Hepatocyte (in vitro differentiated cells): ENCODE results near the gene PRSS50. TPM values are rescaled to one million over a fixed set of nuclear protein-coding genes. Genes with fewer than 3 reads are reported as not detected.
"Not testable (repeated sequence)": the region's sequence is repeated elsewhere in the genome, so short reads cannot be mapped to it uniquely, and the experiment has no call there.

Experiments
- DNase-seq: peaks from one replicate; pipeline ENCODE4 v3.0.0-alpha.2; 2016; ENCODE audit warnings: low spot score
- H2AFZ ChIP-seq: fragments of 200-600 bp; sonication (generic); 2 replicates; pipeline ENCODE4 v1.6.0; 2016; ENCODE audit warnings: antibody characterized with exemption, mild to moderate bottlenecking
- H3K27ac ChIP-seq: fragments of 200-600 bp; sonication (generic); 2 replicates; pipeline ENCODE4 v1.5.1; 2016; ENCODE audit warnings: mild to moderate bottlenecking
- H3K27me3 ChIP-seq: fragments of 200-600 bp; sonication (generic); 2 replicates; pipeline ENCODE4 v1.6.1; 2016
- H3K36me3 ChIP-seq: fragments of 200-600 bp; sonication (generic); replicated peaks from 2 replicates; pipeline ENCODE4 v1.5.1; 2016; ENCODE audit warnings: low read depth; ENCODE audit not compliant: insufficient read depth
- H3K4me1 ChIP-seq: fragments of 200-600 bp; sonication (generic); 2 replicates; pipeline ENCODE4 v1.5.1; 2016; ENCODE audit warnings: mild to moderate bottlenecking, moderate library complexity; ENCODE audit not compliant: insufficient read depth
- H3K4me2 ChIP-seq: fragments of 200-600 bp; sonication (generic); 2 replicates; pipeline ENCODE4 v1.6.0; 2016
- H3K4me3 ChIP-seq: fragments of 200-600 bp; sonication (generic); 2 replicates; pipeline ENCODE4 v1.5.1; 2016; ENCODE audit warnings: mild to moderate bottlenecking
- H3K79me2 ChIP-seq: fragments of 200-600 bp; sonication (generic); 2 replicates; pipeline ENCODE4 v1.6.0; 2017; ENCODE audit warnings: mild to moderate bottlenecking
- H3K9me2 ChIP-seq: fragments of 200-600 bp; sonication (generic); replicated peaks from 2 replicates; pipeline ENCODE4 v1.6.0; 2017; ENCODE audit warnings: mild to moderate bottlenecking; ENCODE audit not compliant: insufficient read depth
- H3K9me3 ChIP-seq: fragments of 200-600 bp; sonication (generic); 2 replicates; pipeline ENCODE4 v1.5.1; 2016; ENCODE audit warnings: low read depth, mild to moderate bottlenecking
- H4K20me1 ChIP-seq: fragments of 200-600 bp; sonication (generic); 2 replicates; pipeline ENCODE4 v1.6.0; 2016; ENCODE audit warnings: mild to moderate bottlenecking; ENCODE audit not compliant: insufficient read depth, poor library complexity, severe bottlenecking
- CTCF ChIP-seq: fragments of 200-600 bp; sonication (generic); IDR thresholded peaks from 2 replicates; pipeline ENCODE4 v1.5.1; 2016; ENCODE audit warnings: antibody characterized with exemption, mild to moderate bottlenecking; ENCODE audit not compliant: poor library complexity
- EZH2 ChIP-seq: fragments of 200-600 bp; sonication (generic); IDR thresholded peaks from 2 replicates; pipeline ENCODE4 v1.6.1; 2016; ENCODE audit warnings: antibody characterized with exemption, mild to moderate bottlenecking, borderline replicate concordance
- EZH2phosphoT487 ChIP-seq: fragments of 200-600 bp; sonication (generic); IDR thresholded peaks from one replicate; pipeline ENCODE4 v1.6.1; 2018; ENCODE audit warnings: antibody characterized with exemption, mild to moderate bottlenecking, low read depth, moderate library complexity; ENCODE audit not compliant: unreplicated experiment, severe bottlenecking
- WGBS: methylation state at CpG from one replicate; pipeline ENCODE4 v1.1.6; 2016; ENCODE audit warnings: low lambda C conversion rate; ENCODE audit errors: missing lambda C conversion rate; 5-methylcytosine and 5-hydroxymethylcytosine counted together
- polyA plus RNA-seq: library from polyadenylated mRNA; unstranded; fragments of >200 nt; fragmentation: Nextera tagmentation; extraction: Ambion mirVana; gene quantifications from 2 replicates; pipeline ENCODE4 v1.2.1, GENCODE V29; 2016
- total RNA-seq: library from RNA; depleted of rRNA; stranded (reverse); fragments of >200 nt; gene quantifications from 2 replicates; pipeline ENCODE4 v1.2.3, GENCODE V29; 2014

PRSS50 gene
- total and polyA plus RNA-seq, 2 experiments from 2014 or later = 0.33 to 1.4 TPM

GRCh38 chr3:46742992-46743585 lies 25.4 kb upstream of the PRSS50 start:
- Histone ChIP-seq H3K4me3 (no peak overlapping the region), H3K79me2 (no peaks in the 10 kb centered on the region), H3K27me3 (no peaks in the 10 kb centered on the region), H3K36me3 (no peaks in the 10 kb centered on the region), H3K9me2 (no peaks in the 10 kb centered on the region), H3K4me1 (no peaks in the 10 kb centered on the region), H2AFZ (no peak overlapping the region), H3K27ac (no peak overlapping the region), H3K9me3 (no peaks in the 10 kb centered on the region), H4K20me1 (no peaks in the 10 kb centered on the region), H3K4me2 (no peak overlapping the region)
- DNase-seq = no peak
- WGBS = 74% methylated on average over 8 of the region's 12 CpGs
- TF ChIP-seq EZH2 = no peak
- no peak for TF ChIP-seq CTCF
- no peak for TF ChIP-seq EZH2phosphoT487

GRCh38 chr3:46739565-46739964 lies 21.9 kb upstream of the PRSS50 start:
- not testable (repeated sequence) for H3K4me2 ChIP-seq, H3K79me2 ChIP-seq, H3K27ac ChIP-seq, H3K4me3 ChIP-seq, H3K9me2 ChIP-seq, DNase-seq, H4K20me1 ChIP-seq, H3K9me3 ChIP-seq, H2AFZ ChIP-seq, H3K27me3 ChIP-seq, H3K36me3 ChIP-seq, H3K4me1 ChIP-seq
- WGBS = 96% methylated on average over 3 of the region's 3 CpGs

DNA sequence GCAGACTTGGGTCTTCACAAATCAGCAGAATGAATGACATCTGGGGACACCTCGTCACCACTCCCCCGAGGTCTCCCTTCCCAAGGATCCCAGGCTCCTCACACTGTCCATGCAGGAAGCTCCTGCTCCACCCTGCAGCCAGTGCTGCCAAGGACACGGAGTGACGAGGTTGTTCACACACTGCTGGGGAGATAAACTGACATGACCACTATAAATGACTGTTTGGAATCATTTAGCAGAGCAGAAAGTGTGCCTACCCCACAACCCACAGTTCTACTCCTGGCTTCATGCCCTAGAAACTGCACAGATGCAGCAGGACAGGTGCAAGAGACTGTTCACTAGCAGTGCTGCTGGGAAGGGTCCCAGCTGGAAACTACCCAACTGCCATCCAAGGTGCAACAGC lies 19.7 kb upstream of the PRSS50 start:
- H3K9me3 ChIP-seq = no peaks in the 10 kb centered on the region
- H4K20me1 ChIP-seq = no peaks in the 10 kb centered on the region
- 82% methylated on average over 4 of the region's 4 CpGs for WGBS
- TF ChIP-seq EZH2phosphoT487 (no peak), EZH2 (no peak), CTCF (no peak)
- no peaks in the 10 kb centered on the region for H3K4me1 ChIP-seq
- H3K36me3 ChIP-seq = no peaks in the 10 kb centered on the region
- H3K4me3 ChIP-seq = no peak overlapping the region
- H3K27ac ChIP-seq = no peak overlapping the region
- H3K27me3 ChIP-seq = no peaks in the 10 kb centered on the region
- H3K79me2 ChIP-seq = no peaks in the 10 kb centered on the region
- no peak overlapping the region for H2AFZ ChIP-seq
- no peak overlapping the region for H3K4me2 ChIP-seq
- H3K9me2 ChIP-seq = no peaks in the 10 kb centered on the region
- no peak for DNase-seq

DNA sequence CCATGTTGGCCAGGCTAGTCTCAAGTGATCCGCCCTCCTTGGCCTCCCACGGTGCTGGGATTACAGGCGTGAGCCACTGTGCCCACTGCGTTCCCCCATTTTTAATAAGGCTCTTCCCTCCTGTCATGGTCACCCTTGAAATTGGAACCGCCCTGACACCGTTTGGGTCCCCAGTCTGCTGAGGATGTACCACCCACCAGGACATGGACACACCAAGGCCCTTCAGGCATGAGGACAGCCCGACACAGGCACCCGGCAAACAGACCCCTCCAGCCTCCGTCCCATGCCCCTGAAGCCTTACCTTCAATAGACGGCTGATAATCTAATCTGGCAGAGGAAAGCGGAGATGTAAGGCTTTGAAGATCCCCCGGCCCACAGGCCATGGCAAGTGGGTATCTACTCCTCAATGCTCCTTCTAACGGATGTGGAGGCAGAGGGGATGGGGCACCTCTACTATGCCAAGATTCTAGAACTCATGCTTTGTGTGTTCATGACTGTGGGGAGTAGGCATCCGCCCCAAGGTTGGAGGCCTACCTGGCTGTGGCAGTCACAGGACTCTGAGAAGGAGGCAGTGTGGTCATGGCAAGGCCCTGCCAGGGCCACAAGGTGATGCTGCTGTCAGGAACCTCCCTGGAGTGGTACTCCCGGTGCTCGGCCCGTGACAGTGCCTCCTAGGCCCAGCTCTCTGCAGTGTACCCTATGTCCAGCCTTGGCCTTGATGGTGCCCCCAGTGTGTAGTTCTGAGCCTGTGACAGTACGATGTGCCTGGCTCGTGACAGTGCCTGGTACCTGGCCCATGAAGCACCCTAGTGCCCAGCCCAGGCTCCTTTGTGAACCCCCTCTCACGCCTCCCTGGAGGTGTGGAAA lies 18.6 kb upstream of the PRSS50 start:
- no peaks in the 10 kb centered on the region for H4K20me1 ChIP-seq
- no peak overlapping the region for H3K4me2 ChIP-seq
- H3K9me2 ChIP-seq = no peaks in the 10 kb centered on the region
- no peaks in the 10 kb centered on the region for H3K9me3 ChIP-seq
- H3K4me3 ChIP-seq = no peak overlapping the region
- peak; percentile 3 for DNase-seq
- no peak for TF ChIP-seq EZH2
- no peak for TF ChIP-seq EZH2phosphoT487
- no peak for TF ChIP-seq CTCF
- no peaks in the 10 kb centered on the region for H3K27me3 ChIP-seq
- H3K27ac ChIP-seq = no peak overlapping the region
- 94% methylated on average over 20 of the region's 20 CpGs for WGBS
- H3K36me3 ChIP-seq = no peaks in the 10 kb centered on the region
- no peaks in the 10 kb centered on the region for H3K4me1 ChIP-seq
- H2AFZ ChIP-seq = no peak overlapping the region
- H3K79me2 ChIP-seq = no peaks in the 10 kb centered on the region
